Measurements from ENCODE around the gene THEMIS2. TPM values are rescaled to one million over a fixed set of nuclear protein-coding genes. Genes with fewer than 3 reads are reported as not detected.

Gene THEMIS2
- total RNA-seq, 1 donor: 270 TPM

GRCh38 chr1:27887215-27888021, 15.1 kb downstream of the THEMIS2 start:
- Histone ChIP-seq H3K4me3 (ENCODE audit: low read length) (no peak overlapping the region), H3K9me3 (ENCODE audit: low read depth, low read length) (no peaks in the 10 kb centered on the region), H3K27me3 (ENCODE audit: insufficient read depth, low read length) (no peaks in the 10 kb centered on the region), H3K4me1 (ENCODE audit: insufficient read depth, low read length) (peaks cover 99% of the 10 kb centered on the region)

GRCh38 chr1:27889506-27889905, 17.2 kb downstream of the THEMIS2 start:
- H3K9me3 ChIP-seq (ENCODE audit: low read depth, low read length): no peaks in the 10 kb centered on the region
- H3K4me3 ChIP-seq (ENCODE audit: low read length): no peak overlapping the region
- no peaks in the 10 kb centered on the region for H3K27me3 ChIP-seq (ENCODE audit: insufficient read depth, low read length)
- peaks cover 84% of the 10 kb centered on the region for H3K4me1 ChIP-seq (ENCODE audit: insufficient read depth, low read length)

DNA sequence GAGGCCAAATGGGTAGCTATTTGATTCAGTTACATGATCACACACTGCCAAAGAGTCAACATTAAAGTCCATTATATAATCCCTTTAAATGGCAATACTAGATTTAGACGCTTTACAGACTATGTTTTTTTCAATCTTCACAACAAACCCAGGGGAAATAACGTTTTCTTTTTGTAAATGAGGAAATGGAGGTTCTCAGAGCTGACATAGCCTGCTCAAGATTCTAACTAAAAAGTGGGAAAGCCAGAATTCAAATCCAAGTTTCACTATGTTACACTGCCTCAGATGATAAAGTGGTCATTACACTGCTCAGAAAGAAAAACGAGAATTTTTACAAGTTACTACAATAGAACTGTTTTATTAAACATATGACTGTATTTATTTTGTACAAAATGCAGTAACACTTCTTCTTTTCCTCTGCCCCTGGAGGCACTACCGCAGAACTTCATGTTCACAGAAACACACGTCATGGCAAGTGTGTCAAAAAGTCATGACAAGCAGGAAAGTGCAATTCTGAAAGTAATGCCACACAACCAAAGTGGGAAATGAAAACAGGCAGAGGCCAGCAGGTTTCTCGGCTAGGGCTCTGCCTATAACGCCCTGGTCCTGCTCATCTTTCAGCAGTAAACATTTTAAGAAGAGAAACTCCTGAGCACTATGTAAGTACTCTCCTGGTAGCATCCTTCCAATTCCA, 19.0 kb downstream of the THEMIS2 start:
- H3K4me3 ChIP-seq (ENCODE audit: low read length): no peak overlapping the region
- peaks cover 66% of the 10 kb centered on the region for H3K4me1 ChIP-seq (ENCODE audit: insufficient read depth, low read length)
- H3K27me3 ChIP-seq (ENCODE audit: insufficient read depth, low read length): no peaks in the 10 kb centered on the region
- H3K9me3 ChIP-seq (ENCODE audit: low read depth, low read length): no peaks in the 10 kb centered on the region

GRCh38 chr1:27894521-27894920, 22.2 kb downstream of the THEMIS2 start:
- H3K27me3 ChIP-seq (ENCODE audit: insufficient read depth, low read length): no peaks in the 10 kb centered on the region
- H3K4me3 ChIP-seq (ENCODE audit: low read length): no peak overlapping the region
- peaks cover 34% of the 10 kb centered on the region for H3K4me1 ChIP-seq (ENCODE audit: insufficient read depth, low read length)
- H3K9me3 ChIP-seq (ENCODE audit: low read depth, low read length): no peaks in the 10 kb centered on the region

DNA sequence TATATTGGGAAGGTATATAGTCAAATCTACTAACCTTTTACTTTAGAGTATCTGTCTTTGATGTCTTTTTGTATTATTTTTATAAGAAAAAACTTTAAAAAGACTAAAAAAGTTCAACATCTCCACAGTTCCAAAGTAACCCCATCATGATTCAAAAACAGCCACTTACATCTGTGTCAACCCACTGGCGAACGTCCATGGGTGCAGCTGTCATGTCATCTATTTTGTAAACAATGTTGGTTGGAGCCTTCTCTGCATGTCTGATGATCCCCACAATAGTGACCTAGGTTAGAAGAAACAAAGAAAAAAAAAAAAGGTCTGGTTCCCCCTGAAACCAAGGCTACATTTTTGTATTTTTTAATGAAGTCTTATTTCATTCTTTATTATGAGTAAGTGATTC, 34.4 kb downstream of the THEMIS2 start:
- no peaks in the 10 kb centered on the region for H3K9me3 ChIP-seq (ENCODE audit: low read depth, low read length)
- H3K4me1 ChIP-seq (ENCODE audit: insufficient read depth, low read length): peaks cover 31% of the 10 kb centered on the region
- H3K27me3 ChIP-seq (ENCODE audit: insufficient read depth, low read length): no peaks in the 10 kb centered on the region
- no peak overlapping the region for H3K4me3 ChIP-seq (ENCODE audit: low read length)

DNA sequence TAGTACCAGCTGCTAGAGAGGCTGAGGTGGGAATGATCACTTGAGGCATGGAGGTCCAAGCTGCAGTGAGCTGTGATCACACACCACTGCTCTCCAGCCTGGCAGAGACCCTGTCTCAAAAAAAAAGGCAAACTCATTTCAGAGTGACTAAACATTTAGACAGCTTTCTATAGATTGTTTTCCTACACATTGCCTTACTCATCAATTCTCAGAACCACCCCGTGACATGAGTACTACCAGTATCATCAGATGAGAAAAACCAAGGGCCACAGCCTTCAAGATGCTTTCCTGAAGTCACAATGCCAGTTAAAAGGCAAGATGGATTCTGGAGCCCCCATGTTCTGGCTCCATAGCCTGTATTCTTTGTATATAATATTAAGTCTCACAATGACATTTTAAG, 40.1 kb downstream of the THEMIS2 start:
- H3K4me1 ChIP-seq (ENCODE audit: insufficient read depth, low read length): peaks cover 25% of the 10 kb centered on the region
- no peaks in the 10 kb centered on the region for H3K9me3 ChIP-seq (ENCODE audit: low read depth, low read length)
- H3K27me3 ChIP-seq (ENCODE audit: insufficient read depth, low read length): no peaks in the 10 kb centered on the region
- no peak overlapping the region for H3K4me3 ChIP-seq (ENCODE audit: low read length)

DNA sequence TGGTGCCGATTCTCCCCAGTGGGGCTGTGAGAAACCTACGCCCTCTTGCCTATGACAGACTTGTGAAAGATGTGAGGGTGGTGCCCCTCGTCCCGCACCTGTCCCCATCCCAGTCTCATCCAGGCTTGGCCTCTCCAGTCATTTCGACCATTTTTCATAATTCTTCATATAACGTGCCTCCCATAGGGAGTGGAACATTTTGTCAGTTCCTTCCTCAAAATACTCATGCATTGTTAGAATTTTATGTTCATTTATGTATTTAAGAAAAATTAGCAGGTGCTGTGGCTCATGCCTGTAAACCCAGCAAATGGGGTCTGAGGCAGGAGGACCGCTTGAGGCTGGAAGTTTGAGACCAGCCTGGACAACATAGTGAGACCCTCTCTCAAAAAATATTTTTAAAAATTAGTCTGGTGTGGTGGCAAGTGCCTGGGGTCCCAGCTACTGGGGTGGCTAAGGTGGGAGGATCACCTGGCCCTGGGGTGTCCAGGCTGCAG, 42.8 kb downstream of the THEMIS2 start:
- Histone ChIP-seq H3K4me1 (ENCODE audit: insufficient read depth, low read length) (peaks cover 25% of the 10 kb centered on the region), H3K9me3 (ENCODE audit: low read depth, low read length) (no peaks in the 10 kb centered on the region), H3K27me3 (ENCODE audit: insufficient read depth, low read length) (no peaks in the 10 kb centered on the region), H3K4me3 (ENCODE audit: low read length) (no peak overlapping the region)

DNA sequence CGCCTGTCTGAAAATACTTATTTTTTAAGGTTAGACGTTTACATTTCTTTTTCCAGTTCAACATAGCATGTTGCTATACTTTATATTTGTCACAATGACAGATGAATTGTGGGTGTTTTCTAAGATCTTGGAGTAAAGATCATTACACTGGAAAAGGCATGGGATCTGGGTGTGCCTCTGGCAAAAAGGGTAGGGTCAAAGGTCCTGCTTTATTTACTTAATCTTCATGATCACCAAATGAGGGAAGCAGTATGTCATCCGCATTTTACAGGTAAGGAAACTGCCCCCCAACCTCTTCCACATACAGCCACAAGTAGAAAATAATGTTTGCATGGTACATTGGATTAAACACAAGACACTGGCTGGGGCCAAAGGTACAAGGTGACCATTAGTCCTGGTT, 49.9 kb downstream of the THEMIS2 start:
- Histone ChIP-seq H3K4me3 (ENCODE audit: low read length) (no peak overlapping the region), H3K4me1 (ENCODE audit: insufficient read depth, low read length) (no peaks in the 10 kb centered on the region), H3K9me3 (ENCODE audit: low read depth, low read length) (no peaks in the 10 kb centered on the region), H3K27me3 (ENCODE audit: insufficient read depth, low read length) (no peaks in the 10 kb centered on the region)

GRCh38 chr1:27928216-27928954, 56.0 kb downstream of the THEMIS2 start:
- H3K27me3 ChIP-seq (ENCODE audit: insufficient read depth, low read length): no peaks in the 10 kb centered on the region
- no peak overlapping the region for H3K4me3 ChIP-seq (ENCODE audit: low read length)
- H3K4me1 ChIP-seq (ENCODE audit: insufficient read depth, low read length): peaks cover 16% of the 10 kb centered on the region
- H3K9me3 ChIP-seq (ENCODE audit: low read depth, low read length): no peaks in the 10 kb centered on the region

DNA sequence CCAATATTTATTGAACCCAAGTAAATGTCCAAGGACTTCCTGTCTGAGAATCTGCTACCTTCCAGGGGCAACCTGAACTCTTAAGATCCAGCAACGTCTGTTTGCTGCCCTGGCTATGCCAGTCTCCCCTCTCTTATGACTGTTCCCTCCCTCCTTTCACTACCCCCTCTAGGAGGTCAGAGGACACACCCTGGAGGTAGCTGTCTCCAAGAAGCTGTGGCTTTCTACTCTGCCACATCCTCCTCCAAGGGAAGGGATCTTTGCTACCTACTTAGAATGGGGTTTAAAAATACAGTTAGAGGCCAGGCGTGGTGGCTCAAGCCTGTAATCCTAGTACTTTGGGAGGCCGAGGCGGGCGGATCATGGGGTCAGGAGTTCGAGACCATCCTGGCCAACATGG, 58.8 kb downstream of the THEMIS2 start:
- Histone ChIP-seq H3K4me3 (ENCODE audit: low read length) (no peak overlapping the region), H3K4me1 (ENCODE audit: insufficient read depth, low read length) (peaks cover 31% of the 10 kb centered on the region), H3K27me3 (ENCODE audit: insufficient read depth, low read length) (peaks cover 7% of the 10 kb centered on the region), H3K9me3 (ENCODE audit: low read depth, low read length) (no peaks in the 10 kb centered on the region)

DNA sequence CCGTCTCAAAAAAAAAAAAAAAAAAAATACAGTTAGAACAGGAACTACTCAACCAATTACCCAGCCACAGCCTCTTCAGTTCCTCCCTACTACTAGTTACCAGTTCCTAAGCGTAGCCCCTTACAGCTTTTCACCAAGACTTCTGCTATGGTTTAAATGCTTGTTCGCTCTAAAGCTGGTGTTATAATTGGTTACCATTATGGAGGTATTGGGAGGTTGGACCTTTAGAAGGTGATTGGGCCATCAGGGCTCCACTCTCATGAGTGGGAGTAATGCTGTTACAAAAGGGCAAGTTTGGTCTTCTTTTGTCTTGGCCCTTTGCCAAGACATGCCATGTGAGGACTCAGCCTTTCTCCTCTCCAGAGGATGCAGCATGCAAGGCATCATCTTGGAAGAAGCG, 59.4 kb downstream of the THEMIS2 start:
- Histone ChIP-seq H3K4me3 (ENCODE audit: low read length) (no peak overlapping the region), H3K27me3 (ENCODE audit: insufficient read depth, low read length) (peaks cover 7% of the 10 kb centered on the region), H3K4me1 (ENCODE audit: insufficient read depth, low read length) (peaks cover 31% of the 10 kb centered on the region), H3K9me3 (ENCODE audit: low read depth, low read length) (no peaks in the 10 kb centered on the region)

DNA sequence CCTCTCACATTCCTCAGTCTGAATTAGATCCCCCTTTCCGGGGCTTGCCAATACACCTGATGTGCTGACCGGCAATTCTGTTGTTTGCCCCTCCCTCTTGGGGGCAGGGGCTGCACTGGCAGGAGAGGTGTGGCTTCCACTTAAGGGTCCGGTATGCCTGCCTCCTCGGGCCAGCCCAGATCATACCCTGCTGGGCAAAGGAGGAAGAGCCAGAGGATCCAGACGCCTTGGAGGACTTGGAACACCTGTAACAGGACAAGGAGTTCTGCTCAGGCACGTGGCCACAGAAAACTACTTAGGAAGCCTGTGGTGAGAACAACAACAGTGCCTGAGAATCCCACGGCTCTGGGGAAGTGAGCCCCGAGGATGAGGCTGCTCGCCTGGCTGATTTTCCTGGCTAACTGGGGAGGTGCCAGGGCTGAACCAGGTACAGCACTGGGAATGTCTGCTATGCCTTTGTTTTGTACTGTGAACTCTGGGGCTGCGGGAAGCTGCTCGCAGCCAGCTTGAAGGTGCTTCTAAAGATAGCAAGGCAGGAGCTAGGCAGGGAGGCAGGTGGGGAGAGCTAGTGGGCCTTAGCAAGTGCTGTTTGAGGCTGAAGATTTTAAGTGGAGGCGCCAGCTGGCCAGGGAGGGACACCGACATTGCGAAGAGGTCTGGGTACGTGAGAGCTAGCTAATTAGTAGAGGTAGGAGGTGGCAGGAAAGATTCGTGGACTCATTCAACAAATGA, 62.6 kb downstream of the THEMIS2 start, which contains the start of gene SMPDL3B:
Gene SMPDL3B (plus strand): TSS at position 183 of the 732 bp plus-strand sequence. CDS start 184 bp downstream, at position 367.
- Histone ChIP-seq H3K27me3 (ENCODE audit: insufficient read depth, low read length) (peaks cover 7% of the 10 kb centered on the region), H3K4me1 (ENCODE audit: insufficient read depth, low read length) (peaks cover 34% of the 10 kb centered on the region), H3K9me3 (ENCODE audit: low read depth, low read length) (no peaks in the 10 kb centered on the region), H3K4me3 (ENCODE audit: low read length) (no peak within 1 kb of the TSS)

DNA sequence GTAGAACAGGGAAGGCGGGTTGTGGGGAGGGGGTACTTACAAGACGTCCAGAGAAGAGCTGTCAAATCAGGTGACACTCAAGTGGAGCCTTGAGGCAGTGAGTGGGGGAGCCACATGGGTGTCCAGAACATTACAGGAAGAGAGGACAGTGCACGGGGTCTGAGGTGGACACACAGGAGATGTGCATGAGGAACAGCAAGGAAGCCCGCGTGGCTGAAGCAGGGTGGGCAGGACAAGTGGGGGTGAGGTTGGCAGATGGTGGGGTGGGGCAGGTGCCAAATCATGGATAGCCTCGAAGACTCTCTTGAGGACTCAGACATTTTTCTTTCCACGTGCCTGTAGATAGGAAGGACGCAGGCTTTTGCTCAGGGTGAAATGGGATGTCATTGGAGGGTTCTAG, 63.4 kb downstream of the THEMIS2 start:
- Histone ChIP-seq H3K4me3 (ENCODE audit: low read length) (no peak overlapping the region), H3K4me1 (ENCODE audit: insufficient read depth, low read length) (peaks cover 41% of the 10 kb centered on the region)

More for the DNA sequence above, 63.4 kb downstream of the THEMIS2 start:
- H3K9me3 ChIP-seq (ENCODE audit: low read depth, low read length): no peaks in the 10 kb centered on the region
- peaks cover 7% of the 10 kb centered on the region for H3K27me3 ChIP-seq (ENCODE audit: insufficient read depth, low read length)

Measured in mononuclear cell (primary cell).